Cerebellar cortex (tissue), 1 donor: ENCODE results near the gene TEP1.
"Not testable (repeated sequence)": the region's sequence is repeated elsewhere in the genome, so short reads cannot be mapped to it uniquely, and the experiment has no call there.

Source experiments
- DNase-seq: peaks from one replicate; pipeline ENCODE4 v3.0.0-alpha.2; 2015; ENCODE audit warnings: low spot score

Gene TEP1

GRCh38 chr14:20386276-20386855 lies 26.9 kb downstream of the TEP1 start:
- DNase-seq: peak; percentile 91

- DNase-seq: no peak
Observed at GRCh38 chr14:20384886-20385285, 28.4 kb downstream of the TEP1 start.

GRCh38 chr14:20384321-20384720 lies 29.0 kb downstream of the TEP1 start:
- DNase-seq: no peak

GRCh38 chr14:20383636-20384035 lies 29.7 kb downstream of the TEP1 start:
- no peak for DNase-seq

- DNase-seq: no peak
Observed at GRCh38 chr14:20383032-20383431, 30.3 kb downstream of the TEP1 start.

- no peak for DNase-seq
Observed at GRCh38 chr14:20382526-20382925, 30.8 kb downstream of the TEP1 start.

- no peak for DNase-seq
Observed at GRCh38 chr14:20381341-20381740, 32.0 kb downstream of the TEP1 start.

- no peak for DNase-seq
Observed at GRCh38 chr14:20380681-20381080, 32.6 kb downstream of the TEP1 start.

GRCh38 chr14:20379743-20380142 lies 33.6 kb downstream of the TEP1 start:
- DNase-seq: no peak

GRCh38 chr14:20377171-20377570 lies 36.1 kb downstream of the TEP1 start:
- DNase-seq: no peak

GRCh38 chr14:20376071-20376588 lies 37.2 kb downstream of the TEP1 start:
- no peak for DNase-seq

GRCh38 chr14:20375471-20375870 lies 37.8 kb downstream of the TEP1 start:
- no peak for DNase-seq

- DNase-seq: no peak
Observed at GRCh38 chr14:20372796-20373195, 40.5 kb downstream of the TEP1 start.

- no peak for DNase-seq
Observed at GRCh38 chr14:20365928-20366327, 47.4 kb downstream of the TEP1 start.

- DNase-seq: not testable (repeated sequence)
Observed at GRCh38 chr14:20358474-20358873, 54.8 kb downstream of the TEP1 start.

- no peak for DNase-seq
Observed at GRCh38 chr14:20356422-20356821, 56.9 kb downstream of the TEP1 start.

GRCh38 chr14:20350860-20351259 lies 62.4 kb downstream of the TEP1 start:
- peak; percentile 34 for DNase-seq

GRCh38 chr14:20350282-20350681 lies 63.0 kb downstream of the TEP1 start:
- DNase-seq: no peak

GRCh38 chr14:20347747-20348146 lies 65.6 kb downstream of the TEP1 start:
- no peak for DNase-seq

- DNase-seq: no peak
Observed at GRCh38 chr14:20346713-20347112, 66.6 kb downstream of the TEP1 start.

GRCh38 chr14:20345366-20345765 lies 67.9 kb downstream of the TEP1 start:
- DNase-seq: no peak

GRCh38 chr14:20343862-20344220 lies 69.5 kb downstream of the TEP1 start:
- DNase-seq: no peak

- peak; percentile 100 for DNase-seq
Observed at GRCh38 chr14:20343092-20343861, 70.0 kb downstream of the TEP1 start, which contains the start of gene PARP2. Gene PARP2, plus strand, starts transcription at chr14:20343635. Its CDS starts 7 bp downstream, at chr14:20343642.

- DNase-seq: no peak
Observed at GRCh38 chr14:20341646-20342045, 71.7 kb downstream of the TEP1 start.
